NCI-H1105 (cell line): Measurements from ENCODE around the gene ABHD15.

Source experiments
- DNase-seq: peaks from one replicate; lab custom pipeline; 2025; lab: John Stamatoyannopoulos, UW

The ABHD15 gene

GRCh38 chr17:29533976-29534375, 32.9 kb downstream of the ABHD15 start:
- DNase-seq: no peak

GRCh38 chr17:29526322-29526721, 40.5 kb downstream of the ABHD15 start:
- no peak for DNase-seq

- DNase-seq: no peak
These were observed 42.1 kb downstream of the ABHD15 start for GRCh38 chr17:29524692-29525091.

GRCh38 chr17:29518359-29518758, 48.5 kb downstream of the ABHD15 start:
- no peak for DNase-seq

- DNase-seq: no peak
These were observed 52.0 kb downstream of the ABHD15 start for GRCh38 chr17:29514792-29515191.

- DNase-seq: no peak
These were observed 55.9 kb downstream of the ABHD15 start for GRCh38 chr17:29510953-29511352.
